Measurements from ENCODE around the gene C1orf115. TPM values are rescaled to one million over a fixed set of nuclear protein-coding genes. Genes with fewer than 3 reads are reported as not detected.

The C1orf115 gene
- total and polyA plus RNA-seq, 7 donors, result 3.9 to 197 (median 8.9) TPM

GRCh38 chr1:220673921-220674320 is 16.2 kb upstream of the C1orf115 start:
- H3K27ac ChIP-seq, result no peak overlapping the region
- no peaks in the 10 kb centered on the region for H3K27me3 ChIP-seq
- TF ChIP-seq CTCF (IDR thresholded peaks at IDR 0.05) (no peak), POLR2AphosphoS5 (IDR thresholded peaks at IDR 0.05) (no peak), EP300 (IDR thresholded peaks at IDR 0.05) (no peak), POLR2A (IDR thresholded peaks at IDR 0.05) (no peak)
- H3K4me3 ChIP-seq, result no peak overlapping the region
- no peak for DNase-seq
- intact Hi-C loops (cut with DNase I), result no loop called here
- peaks cover 0 to 5% (median 0%) of the 10 kb centered on the region in 4 donors for H3K9me3 ChIP-seq
- no peaks in the 10 kb centered on the region for H3K36me3 ChIP-seq
- 89 to 90% methylated on average over 1 of the region's 1 CpG for WGBS, 2 donors
- H3K4me1 ChIP-seq, result no peaks in the 10 kb centered on the region

GRCh38 chr1:220677251-220677650 is 12.9 kb upstream of the C1orf115 start:
- no peak for TF ChIP-seq POLR2AphosphoS5 (IDR thresholded peaks at IDR 0.05)
- TF ChIP-seq CTCF (IDR thresholded peaks at IDR 0.05), result no peak
- TF ChIP-seq EP300 (IDR thresholded peaks at IDR 0.05), result no peak
- TF ChIP-seq POLR2A (IDR thresholded peaks at IDR 0.05), result no peak
- 71 to 81% methylated on average over 2 of the region's 2 CpGs for WGBS, 2 donors

GRCh38 chr1:220680085-220680687 is 10.0 kb upstream of the C1orf115 start:
- no peak for DNase-seq
- no peak overlapping the region for H3K27ac ChIP-seq
- TF ChIP-seq POLR2A (IDR thresholded peaks at IDR 0.05) (no peak), CTCF (IDR thresholded peaks at IDR 0.05) (peak; percentile 51 to 72 (median 68)), POLR2AphosphoS5 (IDR thresholded peaks at IDR 0.05) (no peak), EP300 (IDR thresholded peaks at IDR 0.05) (no peak)
- peak overlapping the region in 1 of 4 donors; percentile 3 for H3K4me3 ChIP-seq
- 26 to 36% methylated on average over 7 of the region's 7 CpGs for WGBS, 2 donors
- no peaks in the 10 kb centered on the region for H3K4me1 ChIP-seq
- no peaks in the 10 kb centered on the region for H3K36me3 ChIP-seq
- H3K9me3 ChIP-seq, result no peaks in the 10 kb centered on the region
- intact Hi-C loops (cut with DNase I), result no loop called here
- no peaks in the 10 kb centered on the region for H3K27me3 ChIP-seq

More at GRCh38 chr1:220677251-220677650, 12.9 kb upstream of the C1orf115 start:
- Histone ChIP-seq H3K4me3 (no peak overlapping the region), H3K27ac (no peak overlapping the region), H3K9me3 (no peaks in the 10 kb centered on the region), H3K4me1 (no peaks in the 10 kb centered on the region), H3K27me3 (no peaks in the 10 kb centered on the region), H3K36me3 (no peaks in the 10 kb centered on the region)
- DNase-seq, result no peak
- intact Hi-C loops (cut with DNase I), result no loop called here

GRCh38 chr1:220681220-220681880 is 8.8 kb upstream of the C1orf115 start:
- H3K9me3 ChIP-seq, result no peaks in the 10 kb centered on the region
- no peak for DNase-seq
- intact Hi-C loops (cut with DNase I), result no loop called here
- no peak overlapping the region for H3K4me3 ChIP-seq
- no peaks in the 10 kb centered on the region for H3K27me3 ChIP-seq
- H3K4me1 ChIP-seq, result no peaks in the 10 kb centered on the region
- WGBS, 2 donors, result 26 to 55% methylated on average over 10 of the region's 10 CpGs
- TF ChIP-seq CTCF (IDR thresholded peaks at IDR 0.05), result no peak
- TF ChIP-seq POLR2A (IDR thresholded peaks at IDR 0.05), result no peak
- TF ChIP-seq EP300 (IDR thresholded peaks at IDR 0.05), result no peak
- TF ChIP-seq POLR2AphosphoS5 (IDR thresholded peaks at IDR 0.05), result no peak
- no peaks in the 10 kb centered on the region for H3K36me3 ChIP-seq
- no peak overlapping the region for H3K27ac ChIP-seq

Measured in sigmoid colon (tissue), 7 donors.